H9 (cell line): ENCODE measurements around the gene TRIM24. TPM values are rescaled to one million over a fixed set of nuclear protein-coding genes. Genes with fewer than 3 reads are reported as not detected.
A peak's percentile ranks its signal among the peaks of the same experiment; 100 is the strongest.

Experiments
- DNase-seq: peaks from one replicate; pipeline ENCODE4 v3.0.0-alpha.2; 2017
- H2AFZ ChIP-seq: one replicate; pipeline ENCODE4 v1.6.1; 2013; ENCODE audit warnings: mild to moderate bottlenecking, low read length, control low read depth, moderate library complexity
- H2AK5ac ChIP-seq: 2 replicates; pipeline ENCODE4 v1.6.1; 2013; ENCODE audit warnings: low read length, control low read depth, mixed read lengths; ENCODE audit not compliant: insufficient read length
- H2BK120ac ChIP-seq: one replicate; pipeline ENCODE4 v1.6.1; 2013; ENCODE audit warnings: low read depth, mild to moderate bottlenecking, low read length, control low read depth, inconsistent platforms; ENCODE audit not compliant: poor library complexity, severe bottlenecking
- H2BK12ac ChIP-seq: 2 replicates; pipeline ENCODE4 v1.6.1; 2013; ENCODE audit warnings: low read length, control low read depth, mixed read lengths, low read depth; ENCODE audit not compliant: insufficient read length
- H2BK15ac ChIP-seq: 2 replicates; pipeline ENCODE4 v1.6.1; 2013; ENCODE audit warnings: low read depth, low read length, control low read depth
- H2BK20ac ChIP-seq: one replicate; pipeline ENCODE4 v1.6.1; 2013; ENCODE audit warnings: low read depth, mild to moderate bottlenecking, low read length, control low read depth, inconsistent platforms; ENCODE audit not compliant: poor library complexity, severe bottlenecking
- H2BK5ac ChIP-seq: 2 replicates; pipeline ENCODE4 v1.6.1; 2013; ENCODE audit warnings: low read length, control low read depth, mixed read lengths; ENCODE audit not compliant: insufficient read length
- H3K14ac ChIP-seq: 2 replicates; pipeline ENCODE4 v1.6.1; 2013; ENCODE audit warnings: low read length, control low read depth; ENCODE audit not compliant: insufficient read depth
- H3K18ac ChIP-seq: 2 replicates; pipeline ENCODE4 v1.6.1; 2013; ENCODE audit warnings: low read depth, mild to moderate bottlenecking, mixed read lengths, low read length, control low read depth; ENCODE audit not compliant: insufficient read length
- H3K23ac ChIP-seq: 2 replicates; pipeline ENCODE4 v1.6.1; 2013; ENCODE audit warnings: low read length, control low read depth, mixed read lengths, low read depth; ENCODE audit not compliant: insufficient read length
- H3K23me2 ChIP-seq: 2 replicates; pipeline ENCODE4 v1.6.1; 2013; ENCODE audit warnings: low read depth, mild to moderate bottlenecking, mixed read lengths, low read length, control low read depth; ENCODE audit not compliant: insufficient read length, poor library complexity, severe bottlenecking
- H3K27ac ChIP-seq: 2 replicates; pipeline ENCODE4 v1.5.1; 2013; ENCODE audit warnings: low read length, control low read depth, mixed read lengths, low read depth; ENCODE audit not compliant: insufficient read length
- H3K27me3 ChIP-seq: 2 replicates; pipeline ENCODE4 v1.6.1; 2013; ENCODE audit warnings: low read length, control low read depth, inconsistent platforms; ENCODE audit not compliant: insufficient read depth
- H3K4ac ChIP-seq: 2 replicates; pipeline ENCODE4 v1.6.1; 2013; ENCODE audit warnings: low read depth, mild to moderate bottlenecking, control low read depth, inconsistent platforms, low read length, moderate library complexity
- H3K4me1 ChIP-seq: 2 replicates; pipeline ENCODE4 v1.6.1; 2013; ENCODE audit warnings: low read length, control low read depth, inconsistent platforms; ENCODE audit not compliant: insufficient read depth
- H3K4me2 ChIP-seq: 2 replicates; pipeline ENCODE4 v1.6.1; 2013; ENCODE audit warnings: low read length, control low read depth, mixed read lengths; ENCODE audit not compliant: insufficient read length, insufficient read depth
- H3K56ac ChIP-seq: 2 replicates; pipeline ENCODE4 v1.6.1; 2013; ENCODE audit warnings: low read depth, mild to moderate bottlenecking, mixed read lengths, low read length, control low read depth; ENCODE audit not compliant: insufficient read length
- H3K79me1 ChIP-seq: 2 replicates; pipeline ENCODE4 v1.6.1; 2013; ENCODE audit warnings: low read depth, mild to moderate bottlenecking, moderate library complexity, low read length, control low read depth, inconsistent platforms; ENCODE audit not compliant: insufficient read depth, poor library complexity, severe bottlenecking
- H3K79me2 ChIP-seq: 2 replicates; pipeline ENCODE4 v1.6.1; 2013; ENCODE audit warnings: low read length, control low read depth, inconsistent platforms; ENCODE audit not compliant: insufficient read depth
- H3K9ac ChIP-seq: 2 replicates; pipeline ENCODE4 v1.6.1; 2013; ENCODE audit warnings: low read length, control low read depth, mixed read lengths; ENCODE audit not compliant: insufficient read length; ENCODE audit errors: extremely low read depth
- H3K9me3 ChIP-seq: one replicate; pipeline ENCODE4 v1.6.1; 2013; ENCODE audit warnings: low read depth, low read length, inconsistent platforms; ENCODE audit not compliant: control insufficient read depth
- H3T11ph ChIP-seq: one replicate; pipeline ENCODE4 v1.6.1; 2013; ENCODE audit warnings: mild to moderate bottlenecking, low read length, control low read depth, inconsistent platforms
- H4K20me1 ChIP-seq: one replicate; pipeline ENCODE4 v1.6.1; 2013; ENCODE audit not compliant: control insufficient read depth, insufficient read length, insufficient read depth
- H4K5ac ChIP-seq: 2 replicates; pipeline ENCODE4 v1.6.1; 2013; ENCODE audit warnings: low read depth, mild to moderate bottlenecking, mixed read lengths, low read length, control low read depth; ENCODE audit not compliant: insufficient read length
- H4K8ac ChIP-seq: replicated peaks from 2 replicates; pipeline ENCODE4 v1.6.1; 2013; ENCODE audit warnings: low read length, control low read depth, mixed read lengths, low read depth; ENCODE audit not compliant: insufficient read length
- H4K91ac ChIP-seq: 2 replicates; pipeline ENCODE4 v1.6.1; 2013; ENCODE audit warnings: low read depth, mild to moderate bottlenecking, moderate library complexity, mixed read lengths, low read length, control low read depth; ENCODE audit not compliant: insufficient read length
- H3K27ac Mint-ChIP-seq, 3 experiments: 2 replicates in 2 of 3; 3 replicates in 1 of 3; pipeline ENCODE4 v1.8.0; 2020 to 2021; ENCODE audit warnings: mixed read lengths in 3 of 3, mild to moderate bottlenecking in 1 of 3, moderate library complexity in 1 of 3
- H3K27me3 Mint-ChIP-seq: 2 replicates; pipeline ENCODE4 v1.8.0; 2021; ENCODE audit warnings: low read depth, mild to moderate bottlenecking, moderate library complexity, mixed read lengths
- H3K36me3 Mint-ChIP-seq, 3 experiments: 2 replicates in 2 of 3; 3 replicates in 1 of 3; pipeline ENCODE4 v1.8.0; 2020 to 2021; ENCODE audit warnings: low read depth in 3 of 3, mixed read lengths in 3 of 3; ENCODE audit not compliant: insufficient read depth in 1 of 3
- H3K4me1 Mint-ChIP-seq, 2 experiments: 2 replicates each; pipeline ENCODE4 v1.8.0; 2020; ENCODE audit warnings: mixed read lengths in 2 of 2
- H3K4me3 Mint-ChIP-seq, 2 experiments: 2 replicates in 1 of 2; 3 replicates in 1 of 2; pipeline ENCODE4 v1.8.0; 2020 to 2021; ENCODE audit warnings: mild to moderate bottlenecking in 2 of 2, mixed read lengths in 2 of 2, moderate library complexity in 1 of 2
- H3K9me3 Mint-ChIP-seq, 2 experiments: 2 replicates in 1 of 2; 3 replicates in 1 of 2; pipeline ENCODE4 v1.8.0; 2020; ENCODE audit warnings: mild to moderate bottlenecking in 2 of 2, mixed read lengths in 2 of 2, moderate library complexity in 1 of 2
- WGBS: extraction: QIAGEN DNeasy Blood & Tissue Kit; methylation state at CpG from one replicate; pipeline ENCODE4 v1.1.7; 2013; ENCODE audit warnings: missing lambda C conversion rate, low lambda C conversion rate, mixed read lengths; ENCODE audit not compliant: insufficient read length; ENCODE audit errors: extremely low coverage; 5-methylcytosine and 5-hydroxymethylcytosine counted together
- total RNA-seq: library from RNA; stranded (reverse); gene quantifications from 2 replicates; pipeline ENCODE4 v1.2.1, GENCODE V29; 2021
- TF ChIP-seq, protein P1 (sequence below): fragments of 200-600 bp; sonication (generic); conservative IDR thresholded peaks from 3 replicates; pipeline ENCODE4 v1.8.0; 2021; ENCODE audit warnings: antibody characterized with exemption, mild to moderate bottlenecking

TRIM24 gene
- total RNA-seq, 1 experiment from 2014 or later, result 260 TPM

- Histone ChIP-seq H3K4me1 (peaks cover 2% of the 10 kb centered on the region; the same call in 1 of the 2 replicates), H2AK5ac (peak overlapping the region; percentile 37), H3K18ac (peak overlapping the region; percentile 64), H2BK12ac (no peak overlapping the region), H3K9me3 (no peaks in the 10 kb centered on the region), H3T11ph (no peak overlapping the region), H3K56ac (no peak overlapping the region), H3K23ac (no peak overlapping the region), H3K27me3 (no peaks in the 10 kb centered on the region), H3K27ac (peak overlapping the region; percentile 99), H3K4me2 (peak overlapping the region; percentile 78), H3K4ac (no peak overlapping the region; the same call in 1 of the 2 replicates), H4K91ac (no peak overlapping the region), H3K9ac (peak overlapping the region; percentile 95), H3K23me2 (peaks cover 4% of the 10 kb centered on the region), H4K5ac (peak overlapping the region; percentile 35), H3K14ac (peak overlapping the region; percentile 70), H4K8ac (no peak overlapping the region), H4K20me1 (no peaks in the 10 kb centered on the region), H3K79me1 (no peaks in the 10 kb centered on the region), H2BK120ac (peak overlapping the region; percentile 89), H2AFZ (no peak overlapping the region), H2BK20ac (no peak overlapping the region), H2BK15ac (no peak overlapping the region), H2BK5ac (no peak overlapping the region), H3K79me2 (peaks cover 27% of the 10 kb centered on the region)
- H3K4me3 Mint-ChIP-seq, result peak overlapping the region; percentile 96 to 97
- peak overlapping the region; percentile 98 to 100 (median 98) for H3K27ac Mint-ChIP-seq
- peak; percentile 91 for DNase-seq
- TF ChIP-seq, protein P1, sequence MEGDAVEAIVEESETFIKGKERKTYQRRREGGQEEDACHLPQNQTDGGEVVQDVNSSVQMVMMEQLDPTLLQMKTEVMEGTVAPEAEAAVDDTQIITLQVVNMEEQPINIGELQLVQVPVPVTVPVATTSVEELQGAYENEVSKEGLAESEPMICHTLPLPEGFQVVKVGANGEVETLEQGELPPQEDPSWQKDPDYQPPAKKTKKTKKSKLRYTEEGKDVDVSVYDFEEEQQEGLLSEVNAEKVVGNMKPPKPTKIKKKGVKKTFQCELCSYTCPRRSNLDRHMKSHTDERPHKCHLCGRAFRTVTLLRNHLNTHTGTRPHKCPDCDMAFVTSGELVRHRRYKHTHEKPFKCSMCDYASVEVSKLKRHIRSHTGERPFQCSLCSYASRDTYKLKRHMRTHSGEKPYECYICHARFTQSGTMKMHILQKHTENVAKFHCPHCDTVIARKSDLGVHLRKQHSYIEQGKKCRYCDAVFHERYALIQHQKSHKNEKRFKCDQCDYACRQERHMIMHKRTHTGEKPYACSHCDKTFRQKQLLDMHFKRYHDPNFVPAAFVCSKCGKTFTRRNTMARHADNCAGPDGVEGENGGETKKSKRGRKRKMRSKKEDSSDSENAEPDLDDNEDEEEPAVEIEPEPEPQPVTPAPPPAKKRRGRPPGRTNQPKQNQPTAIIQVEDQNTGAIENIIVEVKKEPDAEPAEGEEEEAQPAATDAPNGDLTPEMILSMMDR, result no peak
- WGBS, result no CpG with 5 or more reads among the region's 18 CpGs
- H3K9me3 Mint-ChIP-seq, result peaks cover 6 to 18% of the 10 kb centered on the region in 2 experiments; a peak in 4 of 5 replicates
- H3K36me3 Mint-ChIP-seq, result peaks cover 21 to 29% (median 27%) of the 10 kb centered on the region in 3 experiments
- H3K4me1 Mint-ChIP-seq, result peaks cover 35 to 40% of the 10 kb centered on the region in 2 experiments
- H3K27me3 Mint-ChIP-seq, result no peaks in the 10 kb centered on the region
Measured at GRCh38 chr7:138458576-138459412, 1.3 kb upstream of the TRIM24 start.
